ENCODE data around the gene P2RY12. TPM values are rescaled to one million over a fixed set of nuclear protein-coding genes. Genes with fewer than 3 reads are reported as not detected.

Gene P2RY12
- total and polyA plus RNA-seq, 2 donors (not counting 1 experiment from before 2014, with no cell fraction given) = 0.42 to 0.79 TPM

GRCh38 chr3:151428386-151428785 is 43.8 kb upstream of the P2RY12 start:
- H3K9me3 Mint-ChIP-seq (ENCODE audit: insufficient read depth) = no peaks in the 10 kb centered on the region
- CTCF ChIA-PET = interaction anchor here (6.6 kb wide), 1 partner anchor 11 kb away, joined by 47 read pairs; no protein-coding TSS in a partner anchor

GRCh38 chr3:151426341-151426657 is 41.7 kb upstream of the P2RY12 start:
- no peaks in the 10 kb centered on the region for H3K79me2 ChIP-seq (ENCODE audit: control insufficient read depth, insufficient read depth, low read length)
- ChIA-PET POLR2A (no interaction called here), CTCF (interaction anchor here (0.7 to 6.6 kb wide), 7 partner anchors 13 to 113 kb away, joined by 3 to 47 read pairs (median 4); no protein-coding TSS in a partner anchor)
- H3K4me3 ChIP-seq (ENCODE audit: control extremely low read depth in 1 of 5, extremely low read depth in 1 of 5, insufficient read depth in 1 of 5, low read depth in 2 of 5, low read length in 4 of 5) = no peak overlapping the region
- DNase-seq (no peak), ATAC-seq (ENCODE audit: low read depth) (peak; percentile 47)
- peak overlapping the region; percentile 26 for H3K4me2 ChIP-seq (replicated peaks; ENCODE audit: low read depth, low read length, poor library complexity, severe bottlenecking)
- intact Hi-C loops (cut with micrococcal nuclease) = no loop called here
- H3K4me1 ChIP-seq (ENCODE audit: control insufficient read depth in 2 of 2, insufficient read depth in 2 of 2, low read length in 2 of 2) = peaks cover 5 to 11% of the 10 kb centered on the region in 2 donors
- Mint-ChIP-seq H3K27ac (peak overlapping the region; percentile 5), H3K27me3 (no peaks in the 10 kb centered on the region), H3K4me1 (peaks cover 25% of the 10 kb centered on the region), H3K9me3 (ENCODE audit: insufficient read depth) (no peaks in the 10 kb centered on the region), H3K4me3 (no peak overlapping the region)
- H3K9me3 ChIP-seq (ENCODE audit: control extremely low read depth in 1 of 3, control insufficient read depth in 2 of 3, insufficient read depth in 1 of 3, low read length in 2 of 3) = no peaks in the 10 kb centered on the region
- no peaks in the 10 kb centered on the region for H3K27me3 ChIP-seq (replicated peaks in 1 of 4; ENCODE audit: control extremely low read depth in 1 of 4, control insufficient read depth in 3 of 4, insufficient read depth in 4 of 4, low read length in 3 of 4)
- TF ChIP-seq CTCF (IDR thresholded peaks at IDR 0.05) (no peak), EZH2 (IDR thresholded peaks at IDR 0.05; ENCODE audit: borderline replicate concordance, insufficient read depth, low read depth, low read length, poor library complexity, severe bottlenecking) (no peak)
- H3K27ac ChIP-seq (ENCODE audit: low read length in 2 of 2) = no peak overlapping the region
- no peaks in the 10 kb centered on the region for H3K36me3 ChIP-seq (replicated peaks in 1 of 2; ENCODE audit: control extremely low read depth in 1 of 2, control insufficient read depth in 1 of 2, extremely low read depth in 1 of 2, insufficient read depth in 2 of 2, low read length in 1 of 2)
- no peaks in the 10 kb centered on the region for H4K20me1 ChIP-seq (ENCODE audit: control insufficient read depth, insufficient read depth, low read length, poor library complexity, severe bottlenecking)
- H2AFZ ChIP-seq (ENCODE audit: insufficient read depth, low read depth, low read length, poor library complexity, severe bottlenecking) = peak overlapping the region; percentile 17
- H3K9ac ChIP-seq (ENCODE audit: low read length) = no peak overlapping the region

More at GRCh38 chr3:151428386-151428785, 43.8 kb upstream of the P2RY12 start:
- intact Hi-C loops (cut with micrococcal nuclease) = no loop called here
- WGBS (ENCODE audit: insufficient coverage) = 83% methylated on average over 1 of the region's 2 CpGs
- H3K4me3 Mint-ChIP-seq = no peak overlapping the region
- DNase-seq (no peak), ATAC-seq (ENCODE audit: low read depth) (no peak)
- TF ChIP-seq EZH2 (IDR thresholded peaks at IDR 0.05; ENCODE audit: borderline replicate concordance, insufficient read depth, low read depth, low read length, poor library complexity, severe bottlenecking) (no peak), CTCF (IDR thresholded peaks at IDR 0.05) (no peak)
- no peak overlapping the region for H3K9ac ChIP-seq (ENCODE audit: low read length)
- no peak overlapping the region for H3K4me2 ChIP-seq (replicated peaks; ENCODE audit: low read depth, low read length, poor library complexity, severe bottlenecking)
- POLR2A ChIA-PET = no interaction called here
- no peaks in the 10 kb centered on the region for H3K79me2 ChIP-seq (ENCODE audit: control insufficient read depth, insufficient read depth, low read length)
- H3K4me1 Mint-ChIP-seq = peaks cover 34% of the 10 kb centered on the region
- H4K20me1 ChIP-seq (ENCODE audit: control insufficient read depth, insufficient read depth, low read length, poor library complexity, severe bottlenecking) = no peaks in the 10 kb centered on the region
- H3K4me1 ChIP-seq (ENCODE audit: control insufficient read depth in 2 of 2, insufficient read depth in 2 of 2, low read length in 2 of 2) = peaks cover 5 to 8% of the 10 kb centered on the region in 2 donors
- no peaks in the 10 kb centered on the region for H3K9me3 ChIP-seq (ENCODE audit: control extremely low read depth in 1 of 3, control insufficient read depth in 2 of 3, insufficient read depth in 1 of 3, low read length in 2 of 3)
- no peak overlapping the region for H3K27ac ChIP-seq (ENCODE audit: low read length in 2 of 2)
- H2AFZ ChIP-seq (ENCODE audit: insufficient read depth, low read depth, low read length, poor library complexity, severe bottlenecking) = no peak overlapping the region
- no peak overlapping the region for H3K27ac Mint-ChIP-seq
- H3K36me3 ChIP-seq (replicated peaks in 1 of 2; ENCODE audit: control extremely low read depth in 1 of 2, control insufficient read depth in 1 of 2, extremely low read depth in 1 of 2, insufficient read depth in 2 of 2, low read length in 1 of 2) = no peaks in the 10 kb centered on the region
- no peaks in the 10 kb centered on the region for H3K27me3 Mint-ChIP-seq
- no peak overlapping the region for H3K4me3 ChIP-seq (ENCODE audit: control extremely low read depth in 1 of 5, extremely low read depth in 1 of 5, insufficient read depth in 1 of 5, low read depth in 2 of 5, low read length in 4 of 5)
- H3K27me3 ChIP-seq (replicated peaks in 1 of 4; ENCODE audit: control extremely low read depth in 1 of 4, control insufficient read depth in 3 of 4, insufficient read depth in 4 of 4, low read length in 3 of 4) = no peaks in the 10 kb centered on the region
